GM12878 (cell line): ENCODE measurements around the gene GYPC. TPM values are rescaled to one million over a fixed set of nuclear protein-coding genes. Genes with fewer than 3 reads are reported as not detected.

ENCODE experiments used
- ATAC-seq: fragments of 200-7000 bp; cut with Tn5 transposase; 3 replicates; pipeline ENCODE4 v1.9.1; 2020; ENCODE audit warnings: mild to moderate bottlenecking, moderate library complexity
- BruUV-seq: library from RNA; stranded (reverse); fragments of 400-500 nt; replicated peaks from 2 replicates; lab custom pipeline; 2021; lab: Mats Ljungman, UMichigan
- CTCF ChIA-PET: fragments of 300-600 bp; sonication (Branson Sonifier 250); formaldehyde crosslinking; extraction: SDS; loops from one replicate; lab custom pipeline; 2021; ENCODE audit warnings: inconsistent platforms; lab: Yijun Ruan, JAX
- POLR2A ChIA-PET: fragments of 350-600 bp; formaldehyde crosslinking; extraction: SDS; loops from one replicate; lab custom pipeline; 2021; ENCODE audit warnings: inconsistent platforms; lab: Charles Lee
- RAD21 ChIA-PET: fragments of 300-600 bp; sonication (Branson Sonifier 250); formaldehyde crosslinking; loops from one replicate; lab custom pipeline; 2023; ENCODE audit warnings: antibody characterized with exemption; ENCODE audit not compliant: unreplicated experiment; lab: Charles Lee
- SMC1A ChIA-PET: fragments of 300-600 bp; sonication (Branson Sonifier 250); formaldehyde crosslinking; loops from one replicate; lab custom pipeline; 2023; ENCODE audit not compliant: unreplicated experiment, uncharacterized antibody; lab: Charles Lee
- DNase-seq: peaks from one replicate; pipeline ENCODE4 v3.0.0-alpha.2; 2011; ENCODE audit warnings: low read depth, low spot score
- FAIRE-seq: peaks from 3 replicates; lab custom pipeline; 2011; peaks lifted over from hg19 to GRCh38; lab: Jason Lieb, UNC
- H2AFZ ChIP-seq: 2 replicates; pipeline ENCODE4 v1.6.0; 2011; ENCODE audit warnings: low read depth, low read length, control low read depth; ENCODE audit not compliant: control insufficient read depth
- H3K27ac ChIP-seq: 2 replicates; pipeline ENCODE4 v1.5.1; 2011; ENCODE audit warnings: control low read depth; ENCODE audit not compliant: control insufficient read depth, insufficient read depth
- H3K27me3 ChIP-seq, 2 experiments: replicated peaks in 1 of 2; 2 replicates each; pipeline versions ENCODE4 v1.6.0 to v1.6.1; 2011; ENCODE audit warnings: low read length in 1 of 2; ENCODE audit not compliant: control insufficient read depth in 2 of 2, insufficient read depth in 2 of 2
- H3K36me3 ChIP-seq, 2 experiments: 2 replicates each; pipeline ENCODE4 v1.5.1; 2011; ENCODE audit warnings: low read length in 1 of 2; ENCODE audit not compliant: control insufficient read depth in 2 of 2, insufficient read depth in 2 of 2
- H3K4me1 ChIP-seq: 2 replicates; pipeline ENCODE4 v1.6.1; 2011; ENCODE audit warnings: mild to moderate bottlenecking, low read length, moderate library complexity, mixed read lengths; ENCODE audit not compliant: control insufficient read depth, insufficient read depth
- H3K4me2 ChIP-seq: 2 replicates; pipeline ENCODE4 v1.6.0; 2011; ENCODE audit warnings: control low read depth; ENCODE audit not compliant: control insufficient read depth, insufficient read depth
- H3K4me3 ChIP-seq: fragments of 200-600 bp; sonication (generic); 2 replicates; pipeline ENCODE4 v1.5.1; 2016
- H3K79me2 ChIP-seq: 2 replicates; pipeline ENCODE4 v1.6.0; 2011; ENCODE audit warnings: low read length; ENCODE audit not compliant: control insufficient read depth, insufficient read depth
- H3K9ac ChIP-seq: 2 replicates; pipeline ENCODE4 v1.8.0; 2011; ENCODE audit warnings: low read length, control low read depth, mixed read lengths; ENCODE audit not compliant: control insufficient read depth, insufficient read depth
- H3K9me3 ChIP-seq: replicated peaks from 3 replicates; pipeline ENCODE4 v1.5.1; 2011; ENCODE audit warnings: mild to moderate bottlenecking, low read length; ENCODE audit not compliant: control insufficient read depth, insufficient read depth
- H4K20me1 ChIP-seq: 2 replicates; pipeline ENCODE4 v1.6.0; 2011; ENCODE audit not compliant: control insufficient read depth, insufficient read depth
- BHLHE40 ChIP-seq, 2 experiments: fragments of 450-650 bp in 1 of 2; IDR thresholded peaks; 2 replicates each; pipeline ENCODE4 v1.6.1; 2011 to 2017; ENCODE audit warnings: low read depth in 2 of 2, borderline replicate concordance in 1 of 2, improper control_type of control experiment in 1 of 2, low read length in 1 of 2, mild to moderate bottlenecking in 1 of 2
- BMI1 ChIP-seq: fragments of 450-650 bp; IDR thresholded peaks from 2 replicates; pipeline ENCODE4 v1.6.1; 2016; ENCODE audit warnings: mild to moderate bottlenecking, moderate library complexity, borderline replicate concordance
- JUNB ChIP-seq: IDR thresholded peaks from 2 replicates; pipeline ENCODE4 v1.6.1; 2016; ENCODE audit warnings: antibody characterized with exemption, mild to moderate bottlenecking
- JUND ChIP-seq: IDR thresholded peaks from 2 replicates; pipeline ENCODE4 v1.6.1; 2012; ENCODE audit warnings: low read depth, mild to moderate bottlenecking, low read length, improper control_type of control experiment, moderate library complexity
- NRF1 ChIP-seq: conservative IDR thresholded peaks from 2 replicates; pipeline ENCODE4 v1.6.1; 2011; ENCODE audit warnings: mild to moderate bottlenecking, low read depth, low read length, improper control_type of control experiment
- RFX5 ChIP-seq: IDR thresholded peaks from 2 replicates; pipeline ENCODE4 v1.6.1; 2011; ENCODE audit warnings: low read depth, low read length, improper control_type of control experiment
- SMAD5 ChIP-seq: IDR thresholded peaks from 2 replicates; pipeline ENCODE4 v1.6.1; 2016; ENCODE audit warnings: antibody characterized with exemption, low read depth
- YBX1 ChIP-seq: fragments of 450-650 bp; IDR thresholded peaks from 2 replicates; pipeline ENCODE4 v1.6.1; 2016; ENCODE audit warnings: antibody characterized with exemption
- YY1 ChIP-seq: IDR thresholded peaks from 2 replicates; pipeline ENCODE4 v1.6.1; 2011; ENCODE audit warnings: low read depth, mild to moderate bottlenecking, low read length
- ZNF24 ChIP-seq: fragments of 450-650 bp; IDR thresholded peaks from 2 replicates; pipeline ENCODE4 v1.6.1; 2017; ENCODE audit warnings: antibody characterized with exemption, mild to moderate bottlenecking
- ZSCAN29 ChIP-seq: fragments of 450-650 bp; IDR thresholded peaks from 2 replicates; pipeline ENCODE4 v1.6.1; 2017; ENCODE audit warnings: mild to moderate bottlenecking, moderate library complexity
- WGBS: methylation state at CpG from one replicate; pipeline ENCODE4 v1.1.6; 2016; ENCODE audit warnings: low lambda C conversion rate; ENCODE audit not compliant: insufficient replicate concordance, insufficient coverage; ENCODE audit errors: missing lambda C conversion rate; 5-methylcytosine and 5-hydroxymethylcytosine counted together
- in situ Hi-C: fragments of 300-500 bp; cut with MboI; formaldehyde crosslinking; loops from 9 replicates; pipeline ENCODE4 v1.14.3; 2018; ENCODE audit warnings: mixed read lengths
- intact Hi-C: fragments of 100-400 bp; cut with micrococcal nuclease; formaldehyde crosslinking; loops from one replicate; pipeline ENCODE4 v1.14.2; 2022; ENCODE audit not compliant: unreplicated experiment
- polyA plus RNA-seq, 11 experiments: library from polyadenylated mRNA; depleted of rRNA in 4 of 11; unstranded in 6 of 11; stranded (reverse) in 5 of 11; fragments of >200 nt; fragmentation: Nextera tagmentation in 4 of 11; fragmentation: Illumina TruSeq in 1 of 11; extraction: Ambion mirVana in 4 of 11; extraction: Trizol in 1 of 11; gene quantifications; 1 replicate in 1 of 11; 2 replicates in 10 of 11; pipeline versions ENCODE4 v1.2.1 to v1.2.3, GENCODE V29; 2011 to 2016; ENCODE audit warnings: inconsistent platforms in 2 of 11, missing spikeins in 2 of 11, low read depth in 1 of 11
- total RNA-seq, 4 experiments: library from RNA; depleted of rRNA in 3 of 4; stranded (reverse); fragments of >200 nt in 3 of 4; fragmentation: Illumina TruSeq in 1 of 4; extraction: Trizol in 1 of 4; gene quantifications; 2 replicates each; pipeline versions ENCODE4 v1.2.1 to v1.2.3, GENCODE V29; 2013 to 2021
- TF ChIP-seq, protein P1 (sequence below): IDR thresholded peaks from 2 replicates; pipeline ENCODE4 v1.6.1; 2012; ENCODE audit warnings: low read length, inconsistent platforms
- TF ChIP-seq, protein P2 (sequence below): fragments of 450-650 bp; formaldehyde crosslinking; IDR thresholded peaks from 2 replicates; pipeline ENCODE4 v1.4.0; 2020; ENCODE audit warnings: mild to moderate bottlenecking, moderate library complexity
- TF ChIP-seq, protein P3 (sequence below): IDR thresholded peaks from 2 replicates; pipeline ENCODE4 v1.6.1; 2012; ENCODE audit warnings: mild to moderate bottlenecking, low read depth, low read length

Gene GYPC
- total and polyA plus RNA-seq, 10 of the 15 experiments (the other 5 are each of a cell fraction or from before 2014, with no cell fraction given): 26.2 to 150 (median 81.4) TPM

DNA sequence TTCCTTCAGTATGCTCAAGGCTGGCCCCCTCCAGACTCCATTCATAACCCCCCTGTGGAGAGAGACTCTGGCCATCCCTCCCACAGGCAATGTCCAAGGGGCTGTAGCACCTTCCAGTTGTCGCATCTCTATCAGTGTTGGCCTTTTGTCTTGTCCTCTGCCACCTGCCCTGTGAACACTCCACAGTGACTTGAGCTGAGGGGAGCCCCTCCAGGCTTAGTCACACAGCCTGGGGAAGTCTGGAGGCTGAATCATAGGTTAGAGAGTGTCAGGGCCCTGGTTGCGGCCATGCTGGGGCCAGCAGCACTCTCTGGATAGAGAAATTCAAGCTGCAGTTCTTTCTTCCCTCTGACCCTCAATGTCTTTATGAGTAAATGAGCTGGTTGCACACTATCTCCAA lies 64.7 kb downstream of the GYPC start:
- POLR2A ChIA-PET: no interaction called here
- no peak overlapping the region for H3K27ac ChIP-seq
- no peak for DNase-seq

More for the DNA sequence above, 64.7 kb downstream of the GYPC start:
- FAIRE-seq (no peak), ATAC-seq (no peak)
- no peak for TF ChIP-seq YBX1
- TF ChIP-seq, protein P1, sequence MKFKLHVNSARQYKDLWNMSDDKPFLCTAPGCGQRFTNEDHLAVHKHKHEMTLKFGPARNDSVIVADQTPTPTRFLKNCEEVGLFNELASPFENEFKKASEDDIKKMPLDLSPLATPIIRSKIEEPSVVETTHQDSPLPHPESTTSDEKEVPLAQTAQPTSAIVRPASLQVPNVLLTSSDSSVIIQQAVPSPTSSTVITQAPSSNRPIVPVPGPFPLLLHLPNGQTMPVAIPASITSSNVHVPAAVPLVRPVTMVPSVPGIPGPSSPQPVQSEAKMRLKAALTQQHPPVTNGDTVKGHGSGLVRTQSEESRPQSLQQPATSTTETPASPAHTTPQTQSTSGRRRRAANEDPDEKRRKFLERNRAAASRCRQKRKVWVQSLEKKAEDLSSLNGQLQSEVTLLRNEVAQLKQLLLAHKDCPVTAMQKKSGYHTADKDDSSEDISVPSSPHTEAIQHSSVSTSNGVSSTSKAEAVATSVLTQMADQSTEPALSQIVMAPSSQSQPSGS: no peak
- TF ChIP-seq SMAD5: no peak
- TF ChIP-seq, protein P2, sequence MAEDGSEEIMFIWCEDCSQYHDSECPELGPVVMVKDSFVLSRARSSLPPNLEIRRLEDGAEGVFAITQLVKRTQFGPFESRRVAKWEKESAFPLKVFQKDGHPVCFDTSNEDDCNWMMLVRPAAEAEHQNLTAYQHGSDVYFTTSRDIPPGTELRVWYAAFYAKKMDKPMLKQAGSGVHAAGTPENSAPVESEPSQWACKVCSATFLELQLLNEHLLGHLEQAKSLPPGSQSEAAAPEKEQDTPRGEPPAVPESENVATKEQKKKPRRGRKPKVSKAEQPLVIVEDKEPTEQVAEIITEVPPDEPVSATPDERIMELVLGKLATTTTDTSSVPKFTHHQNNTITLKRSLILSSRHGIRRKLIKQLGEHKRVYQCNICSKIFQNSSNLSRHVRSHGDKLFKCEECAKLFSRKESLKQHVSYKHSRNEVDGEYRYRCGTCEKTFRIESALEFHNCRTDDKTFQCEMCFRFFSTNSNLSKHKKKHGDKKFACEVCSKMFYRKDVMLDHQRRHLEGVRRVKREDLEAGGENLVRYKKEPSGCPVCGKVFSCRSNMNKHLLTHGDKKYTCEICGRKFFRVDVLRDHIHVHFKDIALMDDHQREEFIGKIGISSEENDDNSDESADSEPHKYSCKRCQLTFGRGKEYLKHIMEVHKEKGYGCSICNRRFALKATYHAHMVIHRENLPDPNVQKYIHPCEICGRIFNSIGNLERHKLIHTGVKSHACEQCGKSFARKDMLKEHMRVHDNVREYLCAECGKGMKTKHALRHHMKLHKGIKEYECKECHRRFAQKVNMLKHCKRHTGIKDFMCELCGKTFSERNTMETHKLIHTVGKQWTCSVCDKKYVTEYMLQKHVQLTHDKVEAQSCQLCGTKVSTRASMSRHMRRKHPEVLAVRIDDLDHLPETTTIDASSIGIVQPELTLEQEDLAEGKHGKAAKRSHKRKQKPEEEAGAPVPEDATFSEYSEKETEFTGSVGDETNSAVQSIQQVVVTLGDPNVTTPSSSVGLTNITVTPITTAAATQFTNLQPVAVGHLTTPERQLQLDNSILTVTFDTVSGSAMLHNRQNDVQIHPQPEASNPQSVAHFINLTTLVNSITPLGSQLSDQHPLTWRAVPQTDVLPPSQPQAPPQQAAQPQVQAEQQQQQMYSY: no peak
- TF ChIP-seq BHLHE40 (IDR thresholded peaks at IDR 0.05; ENCODE audit: borderline replicate concordance in 1 of 2, low read depth in 2 of 2, low read length in 1 of 2): no peak
- TF ChIP-seq, protein P3, sequence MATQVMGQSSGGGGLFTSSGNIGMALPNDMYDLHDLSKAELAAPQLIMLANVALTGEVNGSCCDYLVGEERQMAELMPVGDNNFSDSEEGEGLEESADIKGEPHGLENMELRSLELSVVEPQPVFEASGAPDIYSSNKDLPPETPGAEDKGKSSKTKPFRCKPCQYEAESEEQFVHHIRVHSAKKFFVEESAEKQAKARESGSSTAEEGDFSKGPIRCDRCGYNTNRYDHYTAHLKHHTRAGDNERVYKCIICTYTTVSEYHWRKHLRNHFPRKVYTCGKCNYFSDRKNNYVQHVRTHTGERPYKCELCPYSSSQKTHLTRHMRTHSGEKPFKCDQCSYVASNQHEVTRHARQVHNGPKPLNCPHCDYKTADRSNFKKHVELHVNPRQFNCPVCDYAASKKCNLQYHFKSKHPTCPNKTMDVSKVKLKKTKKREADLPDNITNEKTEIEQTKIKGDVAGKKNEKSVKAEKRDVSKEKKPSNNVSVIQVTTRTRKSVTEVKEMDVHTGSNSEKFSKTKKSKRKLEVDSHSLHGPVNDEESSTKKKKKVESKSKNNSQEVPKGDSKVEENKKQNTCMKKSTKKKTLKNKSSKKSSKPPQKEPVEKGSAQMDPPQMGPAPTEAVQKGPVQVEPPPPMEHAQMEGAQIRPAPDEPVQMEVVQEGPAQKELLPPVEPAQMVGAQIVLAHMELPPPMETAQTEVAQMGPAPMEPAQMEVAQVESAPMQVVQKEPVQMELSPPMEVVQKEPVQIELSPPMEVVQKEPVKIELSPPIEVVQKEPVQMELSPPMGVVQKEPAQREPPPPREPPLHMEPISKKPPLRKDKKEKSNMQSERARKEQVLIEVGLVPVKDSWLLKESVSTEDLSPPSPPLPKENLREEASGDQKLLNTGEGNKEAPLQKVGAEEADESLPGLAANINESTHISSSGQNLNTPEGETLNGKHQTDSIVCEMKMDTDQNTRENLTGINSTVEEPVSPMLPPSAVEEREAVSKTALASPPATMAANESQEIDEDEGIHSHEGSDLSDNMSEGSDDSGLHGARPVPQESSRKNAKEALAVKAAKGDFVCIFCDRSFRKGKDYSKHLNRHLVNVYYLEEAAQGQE: no peak
- no peak for TF ChIP-seq JUND
- no peak for TF ChIP-seq JUNB
- no peak for TF ChIP-seq ZNF24
- no peak for TF ChIP-seq RFX5
- no peak for TF ChIP-seq YY1
- TF ChIP-seq ZSCAN29: no peak
- TF ChIP-seq BMI1: no peak
- no peak for TF ChIP-seq NRF1
- no peak overlapping the region for H3K9ac ChIP-seq
- peaks cover 3% of the 10 kb centered on the region; the same call in 1 of the 3 replicates for H3K9me3 ChIP-seq
- in situ Hi-C loops: no loop called here
- no TSS peak for BruUV-seq
- no peaks in the 10 kb centered on the region for H3K36me3 ChIP-seq
- no peak overlapping the region for H3K4me3 ChIP-seq
- intact Hi-C loops: no loop called here
- no peaks in the 10 kb centered on the region for H4K20me1 ChIP-seq
- ChIA-PET SMC1A (no interaction called here), CTCF (no interaction called here), RAD21 (no interaction called here)
- H3K4me2 ChIP-seq: no peak overlapping the region
- H3K4me1 ChIP-seq: no peaks in the 10 kb centered on the region
- H3K79me2 ChIP-seq: no peaks in the 10 kb centered on the region
- H3K27me3 ChIP-seq: no peaks in the 10 kb centered on the region
- H2AFZ ChIP-seq: no peak overlapping the region
- WGBS: 61% methylated on average over 2 of the region's 2 CpGs
